Measurements from ENCODE around the gene MRPL1.
A peak's percentile ranks its signal among the peaks of the same experiment; 100 is the strongest.

The MRPL1 gene

GRCh38 chr4:77911091-77911490 is 48.5 kb downstream of the MRPL1 start:
- no peak for TF ChIP-seq CTCF (IDR thresholded peaks at IDR 0.05; ENCODE audit: control insufficient read depth, insufficient read depth, low read depth, low read length, missing control alignments)
- H3K4me3 ChIP-seq (ENCODE audit: control insufficient read depth, low read depth, low read length), result no peak overlapping the region
- DNase-seq (ENCODE audit: low read depth), result no peak

- H3K4me3 ChIP-seq (ENCODE audit: control insufficient read depth, low read depth, low read length), result no peak overlapping the region
- no peak for TF ChIP-seq CTCF (IDR thresholded peaks at IDR 0.05; ENCODE audit: control insufficient read depth, insufficient read depth, low read depth, low read length, missing control alignments)
- DNase-seq (ENCODE audit: low read depth), result no peak
Observed at GRCh38 chr4:77911842-77912450, 49.3 kb downstream of the MRPL1 start.

- no peak for TF ChIP-seq CTCF (IDR thresholded peaks at IDR 0.05; ENCODE audit: control insufficient read depth, insufficient read depth, low read depth, low read length, missing control alignments)
- no peak overlapping the region for H3K4me3 ChIP-seq (ENCODE audit: control insufficient read depth, low read depth, low read length)
- DNase-seq (ENCODE audit: low read depth), result no peak
Observed at GRCh38 chr4:77913348-77913747, 50.7 kb downstream of the MRPL1 start.

GRCh38 chr4:77917075-77917474 is 54.4 kb downstream of the MRPL1 start:
- no peak for DNase-seq (ENCODE audit: low read depth)
- no peak for TF ChIP-seq CTCF (IDR thresholded peaks at IDR 0.05; ENCODE audit: control insufficient read depth, insufficient read depth, low read depth, low read length, missing control alignments)
- no peak overlapping the region for H3K4me3 ChIP-seq (ENCODE audit: control insufficient read depth, low read depth, low read length)

GRCh38 chr4:77917601-77918000 is 55.0 kb downstream of the MRPL1 start:
- H3K4me3 ChIP-seq (ENCODE audit: control insufficient read depth, low read depth, low read length), result no peak overlapping the region
- no peak for DNase-seq (ENCODE audit: low read depth)
- TF ChIP-seq CTCF (IDR thresholded peaks at IDR 0.05; ENCODE audit: control insufficient read depth, insufficient read depth, low read depth, low read length, missing control alignments), result no peak

GRCh38 chr4:77920371-77920770 is 57.7 kb downstream of the MRPL1 start:
- no peak overlapping the region for H3K4me3 ChIP-seq (ENCODE audit: control insufficient read depth, low read depth, low read length)
- no peak for DNase-seq (ENCODE audit: low read depth)
- no peak for TF ChIP-seq CTCF (IDR thresholded peaks at IDR 0.05; ENCODE audit: control insufficient read depth, insufficient read depth, low read depth, low read length, missing control alignments)

GRCh38 chr4:77921701-77922100 is 59.1 kb downstream of the MRPL1 start:
- peak; percentile 69 for DNase-seq (ENCODE audit: low read depth)

More at GRCh38 chr4:77921701-77922100, 59.1 kb downstream of the MRPL1 start:
- no peak for TF ChIP-seq CTCF (IDR thresholded peaks at IDR 0.05; ENCODE audit: control insufficient read depth, insufficient read depth, low read depth, low read length, missing control alignments)
- no peak overlapping the region for H3K4me3 ChIP-seq (ENCODE audit: control insufficient read depth, low read depth, low read length)
